GM12873 (cell line): Measurements from ENCODE around the gene LTBP2.

Source experiments
- TF ChIP-seq, protein P1 (sequence below): IDR thresholded peaks from 2 replicates; pipeline ENCODE4 v1.5.1; 2012; ENCODE audit warnings: low read depth, mild to moderate bottlenecking, moderate library complexity, low read length, control low read depth; ENCODE audit not compliant: insufficient read depth; ENCODE audit errors: missing control alignments

Gene LTBP2

DNA sequence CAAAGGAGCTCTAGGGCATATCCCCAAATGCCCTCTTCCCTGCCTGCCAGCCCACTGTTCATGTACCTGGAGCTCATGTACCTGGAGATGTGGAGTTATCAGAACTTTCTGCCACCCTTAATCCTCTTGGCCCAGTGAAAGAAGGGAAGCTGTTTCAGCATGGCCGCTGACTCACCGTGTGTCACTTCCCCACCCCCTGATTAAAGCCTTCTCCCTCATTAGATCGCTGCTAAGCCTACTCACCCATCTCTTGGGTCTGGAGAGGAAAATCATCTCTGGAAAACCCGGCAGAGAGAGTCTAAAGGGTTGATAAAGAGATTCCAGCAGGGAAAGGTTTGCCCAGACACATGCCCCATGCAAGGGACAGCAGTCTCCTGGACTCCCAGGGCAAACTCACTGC lies 4.5 kb upstream of the LTBP2 start:
- TF ChIP-seq, protein P1, sequence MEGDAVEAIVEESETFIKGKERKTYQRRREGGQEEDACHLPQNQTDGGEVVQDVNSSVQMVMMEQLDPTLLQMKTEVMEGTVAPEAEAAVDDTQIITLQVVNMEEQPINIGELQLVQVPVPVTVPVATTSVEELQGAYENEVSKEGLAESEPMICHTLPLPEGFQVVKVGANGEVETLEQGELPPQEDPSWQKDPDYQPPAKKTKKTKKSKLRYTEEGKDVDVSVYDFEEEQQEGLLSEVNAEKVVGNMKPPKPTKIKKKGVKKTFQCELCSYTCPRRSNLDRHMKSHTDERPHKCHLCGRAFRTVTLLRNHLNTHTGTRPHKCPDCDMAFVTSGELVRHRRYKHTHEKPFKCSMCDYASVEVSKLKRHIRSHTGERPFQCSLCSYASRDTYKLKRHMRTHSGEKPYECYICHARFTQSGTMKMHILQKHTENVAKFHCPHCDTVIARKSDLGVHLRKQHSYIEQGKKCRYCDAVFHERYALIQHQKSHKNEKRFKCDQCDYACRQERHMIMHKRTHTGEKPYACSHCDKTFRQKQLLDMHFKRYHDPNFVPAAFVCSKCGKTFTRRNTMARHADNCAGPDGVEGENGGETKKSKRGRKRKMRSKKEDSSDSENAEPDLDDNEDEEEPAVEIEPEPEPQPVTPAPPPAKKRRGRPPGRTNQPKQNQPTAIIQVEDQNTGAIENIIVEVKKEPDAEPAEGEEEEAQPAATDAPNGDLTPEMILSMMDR: no peak

- TF ChIP-seq, protein P1: no peak
Measured at GRCh38 chr14:74615735-74616134, 3.7 kb upstream of the LTBP2 start.

DNA sequence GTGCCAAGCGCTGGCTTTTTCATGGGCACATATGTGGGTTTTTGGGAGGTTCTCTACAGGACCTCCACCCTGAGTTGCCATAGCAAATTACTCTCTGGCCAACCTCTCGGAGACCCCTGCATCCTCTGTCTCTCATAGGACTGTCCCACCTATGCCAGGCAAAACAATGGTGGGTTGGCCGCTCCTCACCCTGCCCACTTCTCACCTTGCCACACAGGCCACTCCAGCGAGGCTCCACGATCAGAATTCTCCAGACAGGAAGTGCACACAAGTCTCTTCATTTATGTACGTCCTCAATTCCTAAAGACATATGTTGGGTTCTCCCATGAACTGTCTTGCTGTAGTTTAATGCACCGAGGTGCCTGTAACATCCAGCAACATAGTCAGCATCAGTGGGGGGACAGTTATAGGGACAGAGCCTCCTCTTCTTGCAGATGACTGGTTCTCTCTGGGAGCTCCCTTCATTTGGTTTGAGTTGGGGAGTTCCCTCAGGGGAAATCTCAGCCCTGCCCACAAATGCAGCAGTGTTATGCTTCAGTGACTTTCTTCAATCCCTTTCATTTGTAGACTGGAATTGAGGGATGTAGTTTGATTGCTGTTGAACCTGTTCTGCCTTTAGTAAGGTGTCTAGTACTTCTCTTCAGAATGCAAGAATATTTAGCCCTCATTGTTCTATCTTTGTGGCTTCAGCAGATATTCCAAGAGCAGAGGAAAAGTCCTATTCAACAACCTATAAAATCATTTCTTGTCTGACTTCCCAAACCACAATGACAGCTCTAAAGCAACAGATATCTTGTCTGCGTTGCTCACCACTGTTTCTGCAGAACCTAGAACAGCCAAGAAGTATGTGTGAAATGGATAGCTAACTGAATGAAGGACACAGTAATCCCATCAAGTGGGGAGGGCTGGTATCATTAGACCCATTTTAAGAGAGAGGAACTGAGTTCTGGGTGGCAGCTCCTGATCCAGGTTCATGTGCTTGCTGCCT lies 2.8 kb upstream of the LTBP2 start:
- TF ChIP-seq, protein P1: no peak

GRCh38 chr14:74613211-74613914 lies 1.3 kb upstream of the LTBP2 start:
- TF ChIP-seq, protein P1: no peak

DNA sequence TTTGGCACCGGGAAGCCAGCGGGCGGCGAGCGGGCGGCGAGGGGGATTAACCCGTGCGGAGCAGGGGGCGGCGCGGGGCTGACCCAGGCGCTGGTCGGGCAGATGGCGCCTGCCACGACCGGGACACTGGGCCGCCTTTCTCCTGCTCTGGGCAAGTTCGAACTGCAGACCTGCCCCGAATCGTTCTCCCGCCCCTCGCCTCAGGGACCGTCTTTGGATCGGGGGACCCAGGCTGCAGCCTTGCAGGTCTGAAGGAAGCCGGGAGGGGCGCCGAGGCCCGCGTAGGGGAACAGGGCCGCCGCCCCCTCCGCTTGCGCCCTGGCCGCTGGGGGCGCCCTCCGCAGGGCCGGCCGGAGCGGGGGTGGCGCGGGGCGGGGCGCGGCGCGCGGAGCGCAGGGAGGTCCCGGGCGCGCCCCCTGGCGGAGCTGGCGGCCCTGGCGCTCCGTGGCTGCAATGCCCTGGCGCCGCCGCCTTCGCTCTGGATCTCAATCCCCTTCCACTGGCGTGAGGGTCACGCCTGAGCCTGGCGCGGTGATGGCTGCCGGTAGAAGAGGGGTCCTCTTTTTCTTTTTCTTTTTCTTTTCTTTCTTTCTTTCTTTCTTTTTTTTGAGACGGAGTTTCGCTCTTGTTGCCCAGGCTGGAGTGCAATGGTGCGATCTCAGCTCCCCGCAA lies 449 bp upstream of the LTBP2 start:
- TF ChIP-seq, protein P1: peak; percentile 73

DNA sequence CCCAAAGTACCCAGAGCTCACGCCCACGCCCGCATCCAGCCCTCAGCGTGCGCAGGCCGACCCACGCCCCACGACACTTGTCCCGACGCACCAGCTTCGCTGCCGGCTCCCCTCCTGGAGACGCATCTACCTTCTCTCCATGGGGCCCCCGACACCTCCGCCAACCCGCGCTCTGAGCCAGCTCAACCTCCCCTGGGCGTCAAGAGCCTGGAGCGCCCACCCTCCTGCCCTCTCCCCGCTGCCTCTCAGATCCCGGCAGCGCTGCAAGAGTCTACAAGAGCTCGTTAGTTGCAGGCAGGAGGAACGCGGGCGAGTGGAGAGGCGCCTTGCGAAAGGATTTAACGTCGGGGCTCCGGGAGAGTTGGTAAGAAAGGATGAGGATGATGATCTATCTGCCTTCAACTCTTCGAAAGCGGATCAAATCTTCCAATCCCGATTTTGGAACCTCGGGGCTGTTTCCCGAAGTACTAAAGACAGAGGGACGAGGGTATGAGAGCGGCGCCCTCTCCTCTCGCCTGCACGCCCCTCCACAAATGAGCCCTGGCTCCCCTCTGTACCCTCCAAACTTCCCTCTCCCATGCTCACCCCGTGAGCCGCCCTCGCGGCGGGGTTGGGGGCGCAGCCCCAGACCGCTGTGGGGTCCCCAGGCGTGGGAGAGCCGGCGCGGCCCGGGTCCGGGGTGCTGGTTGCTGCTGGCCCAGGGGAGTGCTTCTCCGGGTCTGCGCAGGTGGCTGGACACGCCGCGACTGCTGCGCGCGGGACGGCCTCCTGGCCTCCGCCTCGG lies 979 bp downstream of the LTBP2 start:
- TF ChIP-seq, protein P1: no peak
